ENCODE results near the gene PRMT9. TPM values are rescaled to one million over a fixed set of nuclear protein-coding genes. Genes with fewer than 3 reads are reported as not detected.
A peak's percentile ranks its signal among the peaks of the same experiment; 100 is the strongest.

PRMT9 gene
- total and polyA plus RNA-seq, 2 of the 4 experiments (the other 2 are of a cell fraction): 5.0 to 14.2 TPM

- ChIA-PET POLR2A (ENCODE audit: unreplicated experiment) (interaction anchor here (0.9 kb wide), 1 partner anchor 10 kb away, joined by 18 read pairs; the partner anchor contains the start of gene PRMT9), CTCF (interaction anchor here (0.7 kb wide), 1 partner anchor 192 kb away, joined by 3 read pairs; no protein-coding TSS in a partner anchor)
- H3K9me1 ChIP-seq (ENCODE audit: insufficient read depth, low read length): peaks cover 9% of the 10 kb centered on the region
- no peak overlapping the region for H2BK5ac ChIP-seq (ENCODE audit: low read depth, low read length, poor library complexity, severe bottlenecking)
- H4K91ac ChIP-seq (ENCODE audit: insufficient read depth, low read depth, low read length): no peak overlapping the region
- H4K5ac ChIP-seq (ENCODE audit: low read depth, low read length): no peak overlapping the region
- H2AK5ac ChIP-seq (ENCODE audit: low read depth, low read length): no peak overlapping the region
- no peak overlapping the region for H2BK15ac ChIP-seq (ENCODE audit: low read depth, low read length)
- H3K4ac ChIP-seq (ENCODE audit: low read depth, low read length): no peak overlapping the region
- no peak overlapping the region for H3K9ac ChIP-seq (ENCODE audit: low read depth, low read length)
- intact Hi-C loops (cut with micrococcal nuclease) (no loop called here), dilution Hi-C loops (cut with HindIII; ENCODE audit: low sequenced_read_pairs, unreplicated experiment) (no loop called here), in situ Hi-C loops (cut with MboI; ENCODE audit: low sequenced_read_pairs) (no loop called here)
- H2BK120ac ChIP-seq (ENCODE audit: low read depth, low read length): no peak overlapping the region
- no peak overlapping the region for H3K4me3 ChIP-seq (ENCODE audit: insufficient read depth, low read depth, low read length)
- H3K23ac ChIP-seq (ENCODE audit: low read depth, low read length): no peak overlapping the region; the same call in 1 of the 2 replicates
- H3K4me2 ChIP-seq (ENCODE audit: low read depth, low read length): 0 out of 2 replicates have a peak overlapping the region, but pooled peaks have one; percentile 14
- H2BK20ac ChIP-seq (ENCODE audit: low read depth, low read length): no peak overlapping the region
- H2AFZ ChIP-seq (replicated peaks; ENCODE audit: low read length, poor library complexity): no peak overlapping the region
- no peaks in the 10 kb centered on the region; the same call in 1 of the 2 replicates for H4K20me1 ChIP-seq (ENCODE audit: insufficient read depth, low read length)
- H3K18ac ChIP-seq (ENCODE audit: low read depth, low read length): no peak overlapping the region
- no peak overlapping the region for H3K27ac ChIP-seq (ENCODE audit: insufficient read depth, low read length)
- BruUV-seq (replicated peaks): no TSS peak
- no CpG with 5 or more reads among the region's 4 CpGs for WGBS, 2 experiments (ENCODE audit: extremely low coverage in 2 of 2, insufficient read length in 1 of 2)
- DNase-seq: peak; percentile 76
- H3K9me3 ChIP-seq (ENCODE audit: control insufficient read depth, insufficient read depth, low read length): no peaks in the 10 kb centered on the region
- no peak overlapping the region for H2AK9ac ChIP-seq (replicated peaks; ENCODE audit: low read depth, low read length, poor library complexity)
- TF ChIP-seq FOS (IDR thresholded peaks at IDR 0.05; ENCODE audit: low read depth, low read length): peak; percentile 10; the same call in 1 of the 2 replicates
- TF ChIP-seq RAD21 (IDR thresholded peaks at IDR 0.05; ENCODE audit: low read length): no peak
- peak; percentile 60 for ATAC-seq (ENCODE audit: low read depth)
- H3K36me3 ChIP-seq (ENCODE audit: control insufficient read depth, insufficient read depth, low read length): peaks cover 9% of the 10 kb centered on the region
- H4K8ac ChIP-seq (ENCODE audit: low read depth in 2 of 2, low read length in 2 of 2): no peak overlapping the region
- peaks cover 13 to 29% of the 10 kb centered on the region in 2 experiments for H3K79me1 ChIP-seq (ENCODE audit: low read depth in 1 of 2, low read length in 2 of 2)
- no peak overlapping the region for H3K14ac ChIP-seq (replicated peaks; ENCODE audit: low read depth, low read length)
- peaks cover 10% of the 10 kb centered on the region for H3K4me1 ChIP-seq (ENCODE audit: control insufficient read depth, insufficient read depth, low read length)
- no peak overlapping the region for H3K56ac ChIP-seq (ENCODE audit: extremely low read depth, insufficient read depth, low read length)
- H3K27me3 ChIP-seq (ENCODE audit: control insufficient read depth, insufficient read depth, low read length): no peaks in the 10 kb centered on the region
These were observed 9.9 kb downstream of the PRMT9 start for GRCh38 chr4:147674073-147674472.

All from IMR-90 (cell line).